Vagina (tissue), 2 donors: ENCODE results near the gene TBCD. TPM values are rescaled to one million over a fixed set of nuclear protein-coding genes. Genes with fewer than 3 reads are reported as not detected.
"Not testable (repeated sequence)": the region's sequence is repeated elsewhere in the genome, so short reads cannot be mapped to it uniquely, and the experiment has no call there.

ENCODE experiments used
- DNase-seq, 2 donors: peaks; one replicate each; pipeline ENCODE4 v3.0.0-alpha.2; 2017; ENCODE audit errors: extremely low spot score in 2 of 2
- H3K27ac ChIP-seq: fragments of 200-600 bp; sonication (generic); one replicate; pipeline ENCODE4 v1.5.1; 2019
- H3K27me3 ChIP-seq: fragments of 200-600 bp; sonication (generic); one replicate; pipeline ENCODE4 v1.5.1; 2019
- H3K36me3 ChIP-seq, 2 donors: fragments of 200-600 bp; sonication (generic); one replicate each; pipeline ENCODE4 v1.5.1; 2017 to 2019
- H3K4me1 ChIP-seq: fragments of 200-600 bp; sonication (generic); one replicate; pipeline ENCODE4 v1.5.1; 2019
- H3K4me3 ChIP-seq, 2 donors: fragments of 200-600 bp; sonication (generic); 1 replicate in 1 of 2; 2 replicates in 1 of 2; pipeline ENCODE4 v1.5.1; 2016 to 2019
- H3K9me3 ChIP-seq: fragments of 200-600 bp; sonication (generic); one replicate; pipeline ENCODE4 v1.5.1; 2019
- POLR2A ChIP-seq, 2 donors: fragments of 450-650 bp; IDR thresholded peaks; one replicate each; pipeline ENCODE4 v1.6.1; 2017; ENCODE audit warnings: antibody characterized with exemption in 2 of 2, mild to moderate bottlenecking in 2 of 2, moderate library complexity in 2 of 2
- POLR2AphosphoS5 ChIP-seq, 2 donors: sonication (generic); formaldehyde crosslinking; IDR thresholded peaks; one replicate each; pipeline ENCODE4 v1.9.0; 2017; ENCODE audit warnings: antibody characterized with exemption in 2 of 2, mild to moderate bottlenecking in 2 of 2, low read depth in 1 of 2; ENCODE audit not compliant: insufficient read depth in 1 of 2
- intact Hi-C: fragments of 100-400 bp; cut with DNase I; formaldehyde crosslinking; loops from one replicate; pipeline ENCODE4 v1.15.1; 2023
- total RNA-seq: library from RNA; depleted of rRNA; stranded (reverse); fragments of >200 nt; gene quantifications from one replicate; pipeline ENCODE4 v1.2.3, GENCODE V29; 2016
- TF ChIP-seq, protein P1 (sequence below), 3 experiments: fragments of 450-650 bp in 2 of 3; fragments of 200-600 bp in 1 of 3; sonication (generic) in 1 of 3; IDR thresholded peaks; one replicate each; pipeline ENCODE4 v1.5.1; 2017 to 2019; ENCODE audit warnings: antibody characterized with exemption in 3 of 3, mild to moderate bottlenecking in 2 of 3, moderate library complexity in 2 of 3

TBCD gene
- total RNA-seq, 1 donor from 2014 or later = 79.3 TPM

DNA sequence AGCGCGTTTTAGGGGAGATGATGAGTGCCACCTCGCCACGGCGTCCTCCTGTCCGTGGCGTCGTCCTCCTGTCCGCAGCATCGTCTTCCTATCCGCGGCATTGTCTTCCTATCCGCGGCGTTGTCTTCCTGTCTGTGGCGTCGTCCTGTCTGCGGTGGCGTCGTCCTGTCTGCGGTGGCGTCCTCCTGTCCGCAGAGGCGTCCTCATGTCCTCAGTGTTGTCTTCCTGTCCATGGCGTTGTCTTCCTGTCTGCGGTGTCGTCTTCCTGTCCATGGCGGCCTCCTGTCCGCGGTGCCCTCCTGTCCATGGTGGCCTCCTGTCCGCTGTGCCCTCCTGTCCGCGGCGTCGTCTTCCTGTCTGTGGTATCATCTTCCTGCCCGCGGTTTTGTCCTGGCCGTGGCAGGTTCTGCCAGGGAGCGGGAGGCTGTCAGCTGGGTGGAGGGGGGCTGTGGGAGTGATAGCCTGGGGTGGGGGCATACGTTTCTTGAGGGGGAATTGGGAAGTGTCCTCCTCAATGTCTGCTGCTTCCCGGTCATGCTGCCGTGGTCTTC lies 30.9 kb downstream of the TBCD start:
- Histone ChIP-seq H3K4me1 (peaks cover 18% of the 10 kb centered on the region), H3K36me3 (peaks cover 0 to 10% of the 10 kb centered on the region in 2 donors), H3K27ac (no peak overlapping the region), H3K9me3 (no peaks in the 10 kb centered on the region), H3K4me3 (no peak overlapping the region), H3K27me3 (no peaks in the 10 kb centered on the region)
- no peak for TF ChIP-seq POLR2A (IDR thresholded peaks at IDR 0.05)
- TF ChIP-seq, protein P1, sequence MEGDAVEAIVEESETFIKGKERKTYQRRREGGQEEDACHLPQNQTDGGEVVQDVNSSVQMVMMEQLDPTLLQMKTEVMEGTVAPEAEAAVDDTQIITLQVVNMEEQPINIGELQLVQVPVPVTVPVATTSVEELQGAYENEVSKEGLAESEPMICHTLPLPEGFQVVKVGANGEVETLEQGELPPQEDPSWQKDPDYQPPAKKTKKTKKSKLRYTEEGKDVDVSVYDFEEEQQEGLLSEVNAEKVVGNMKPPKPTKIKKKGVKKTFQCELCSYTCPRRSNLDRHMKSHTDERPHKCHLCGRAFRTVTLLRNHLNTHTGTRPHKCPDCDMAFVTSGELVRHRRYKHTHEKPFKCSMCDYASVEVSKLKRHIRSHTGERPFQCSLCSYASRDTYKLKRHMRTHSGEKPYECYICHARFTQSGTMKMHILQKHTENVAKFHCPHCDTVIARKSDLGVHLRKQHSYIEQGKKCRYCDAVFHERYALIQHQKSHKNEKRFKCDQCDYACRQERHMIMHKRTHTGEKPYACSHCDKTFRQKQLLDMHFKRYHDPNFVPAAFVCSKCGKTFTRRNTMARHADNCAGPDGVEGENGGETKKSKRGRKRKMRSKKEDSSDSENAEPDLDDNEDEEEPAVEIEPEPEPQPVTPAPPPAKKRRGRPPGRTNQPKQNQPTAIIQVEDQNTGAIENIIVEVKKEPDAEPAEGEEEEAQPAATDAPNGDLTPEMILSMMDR (IDR thresholded peaks at IDR 0.05) = no peak
- TF ChIP-seq POLR2AphosphoS5 (IDR thresholded peaks at IDR 0.05; ENCODE audit: insufficient read depth in 1 of 2, low read depth in 1 of 2) = no peak
- DNase-seq = no peak
- intact Hi-C loops = loop anchor here (10.0 kb wide), 1 partner anchor 132 kb away; no protein-coding TSS in a partner anchor

DNA sequence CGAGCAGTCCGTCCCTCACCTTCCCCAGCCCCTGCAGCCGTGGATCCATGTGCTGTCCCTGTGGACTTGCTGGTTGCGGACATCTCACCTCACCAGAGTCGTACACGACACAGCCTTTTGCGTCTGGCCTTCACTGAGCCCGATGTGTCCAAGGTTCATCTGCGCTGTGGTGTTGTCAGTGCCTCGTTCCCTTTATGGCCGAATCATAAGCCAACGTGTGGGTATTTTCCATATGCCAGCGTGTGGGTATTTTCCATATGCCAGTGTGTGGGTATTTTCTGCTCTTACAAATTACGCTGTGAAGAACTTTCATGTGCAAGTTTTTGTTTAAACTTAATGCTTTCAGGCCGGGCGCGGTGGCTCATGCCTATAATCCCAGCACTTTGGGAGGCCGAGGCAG lies 31.6 kb downstream of the TBCD start:
- H3K4me3 ChIP-seq = no peak overlapping the region
- peaks cover 18% of the 10 kb centered on the region for H3K4me1 ChIP-seq
- TF ChIP-seq POLR2AphosphoS5 (IDR thresholded peaks at IDR 0.05; ENCODE audit: insufficient read depth in 1 of 2, low read depth in 1 of 2) = no peak
- no peak for TF ChIP-seq POLR2A (IDR thresholded peaks at IDR 0.05)
- TF ChIP-seq, protein P1 (IDR thresholded peaks at IDR 0.05) = no peak
- intact Hi-C loops = loop anchor here (10.0 kb wide), 1 partner anchor 131 kb away; no protein-coding TSS in a partner anchor
- no peaks in the 10 kb centered on the region for H3K27me3 ChIP-seq
- peaks cover 0 to 10% of the 10 kb centered on the region in 2 donors for H3K36me3 ChIP-seq
- no peak for DNase-seq
- H3K27ac ChIP-seq = no peak overlapping the region
- no peaks in the 10 kb centered on the region for H3K9me3 ChIP-seq

DNA sequence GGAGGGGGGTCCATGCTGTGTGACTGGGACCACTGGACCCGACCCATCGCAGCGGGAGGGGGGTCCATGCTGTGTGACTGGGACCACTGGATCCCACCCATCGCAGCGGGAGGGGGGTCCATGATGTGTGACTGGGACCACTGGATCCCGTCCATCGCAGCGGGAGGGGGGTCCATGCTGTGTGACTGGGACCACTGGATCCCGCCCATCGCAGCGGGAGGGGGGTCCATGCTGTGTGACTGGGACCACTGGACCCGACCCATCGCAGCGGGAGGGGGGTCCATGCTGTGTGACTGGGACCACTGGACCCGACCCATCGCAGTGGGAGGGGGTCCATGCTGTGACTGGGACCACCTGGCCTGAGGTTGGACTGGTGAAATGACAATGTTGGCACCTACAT lies 33.7 kb downstream of the TBCD start:
- peaks cover 18% of the 10 kb centered on the region for H3K4me1 ChIP-seq
- H3K9me3 ChIP-seq, H3K36me3 ChIP-seq, H3K27me3 ChIP-seq, H3K27ac ChIP-seq, DNase-seq, H3K4me3 ChIP-seq: not testable (repeated sequence)
- intact Hi-C loops = loop anchor here (10.0 kb wide), 1 partner anchor 129 kb away; no protein-coding TSS in a partner anchor

DNA sequence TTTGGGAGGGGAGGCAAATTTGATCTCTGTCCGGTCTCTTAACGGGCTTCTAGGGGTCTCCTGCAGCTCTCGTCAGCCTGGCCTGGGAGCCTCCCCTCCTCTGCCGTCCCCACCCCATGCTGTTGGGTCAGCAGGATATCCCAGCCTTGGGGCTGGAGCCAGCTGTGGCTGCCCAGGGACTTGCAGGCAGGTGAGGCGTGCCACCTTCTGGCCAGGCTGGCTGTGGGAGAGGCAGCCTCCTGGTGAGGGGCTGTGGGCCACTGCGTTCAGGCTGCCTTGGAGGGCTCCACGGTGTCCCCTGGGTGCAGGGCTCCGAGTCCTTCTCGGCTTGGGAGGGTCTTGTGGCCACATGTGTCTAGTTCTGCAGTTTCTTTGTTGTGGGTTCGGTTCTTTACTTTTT lies 34.6 kb downstream of the TBCD start:
- peak overlapping the region; percentile 59 for H3K27ac ChIP-seq
- no peak for DNase-seq
- H3K27me3 ChIP-seq = no peaks in the 10 kb centered on the region
- TF ChIP-seq POLR2A (IDR thresholded peaks at IDR 0.05) = no peak
- no peak for TF ChIP-seq POLR2AphosphoS5 (IDR thresholded peaks at IDR 0.05; ENCODE audit: insufficient read depth in 1 of 2, low read depth in 1 of 2)
- TF ChIP-seq, protein P1 (IDR thresholded peaks at IDR 0.05) = no peak
- H3K9me3 ChIP-seq = no peaks in the 10 kb centered on the region
- no peak overlapping the region for H3K4me3 ChIP-seq
- intact Hi-C loops = loop anchor here (10.0 kb wide), 1 partner anchor 128 kb away; no protein-coding TSS in a partner anchor
- peaks cover 0 to 10% of the 10 kb centered on the region in 2 donors for H3K36me3 ChIP-seq
- peaks cover 21% of the 10 kb centered on the region for H3K4me1 ChIP-seq

DNA sequence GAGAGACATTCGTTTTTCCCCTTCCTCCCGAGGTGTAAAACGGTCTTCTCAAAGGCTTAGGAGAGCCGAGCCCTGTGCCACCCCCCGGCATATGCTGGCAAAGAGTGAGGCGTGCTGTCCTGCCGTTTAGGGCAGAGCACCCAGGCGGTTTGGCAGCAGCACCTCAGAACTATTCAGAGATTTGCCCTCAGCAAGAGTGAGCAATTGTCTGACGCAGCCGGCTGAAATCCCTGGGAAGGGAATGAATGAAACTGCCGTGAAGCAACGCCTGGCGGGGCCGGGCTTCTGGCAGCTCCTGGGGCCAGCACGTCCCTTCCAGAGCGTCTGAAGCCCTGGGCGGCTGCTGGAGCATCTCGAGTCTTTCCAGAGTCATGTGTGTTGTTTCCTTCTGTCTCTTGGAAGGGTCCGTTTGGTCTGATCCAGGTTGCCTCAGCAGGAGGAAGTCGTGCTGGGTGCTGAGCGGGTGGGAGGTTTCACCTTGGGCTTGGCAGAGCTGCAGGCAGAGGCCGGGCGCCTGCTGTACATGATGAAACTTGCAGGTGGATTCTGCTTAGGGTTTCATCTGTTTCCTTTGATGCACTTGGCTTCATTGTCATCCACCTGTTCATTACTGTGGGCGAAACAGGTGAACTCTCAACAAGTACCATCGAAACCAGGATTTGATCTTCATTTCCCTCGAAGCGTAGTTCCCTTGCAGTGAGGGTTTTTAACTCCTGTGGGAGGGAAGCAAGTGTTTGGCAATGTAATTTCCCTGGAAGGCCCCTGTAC lies 35.4 kb downstream of the TBCD start:
- Histone ChIP-seq H3K9me3 (no peaks in the 10 kb centered on the region), H3K27me3 (no peaks in the 10 kb centered on the region), H3K4me3 (no peak overlapping the region), H3K4me1 (peaks cover 22% of the 10 kb centered on the region), H3K36me3 (peaks cover 0 to 10% of the 10 kb centered on the region in 2 donors), H3K27ac (peak overlapping the region; percentile 59)
- intact Hi-C loops = loop anchor here (10.0 kb wide), 1 partner anchor 128 kb away; no protein-coding TSS in a partner anchor
- no peak for DNase-seq
- TF ChIP-seq, protein P1 (IDR thresholded peaks at IDR 0.05) = no peak
- peak; percentile 68 to 78 for TF ChIP-seq POLR2AphosphoS5 (IDR thresholded peaks at IDR 0.05; ENCODE audit: insufficient read depth in 1 of 2, low read depth in 1 of 2)
